ENCODE measurements around the gene DIAPH2.

DNA sequence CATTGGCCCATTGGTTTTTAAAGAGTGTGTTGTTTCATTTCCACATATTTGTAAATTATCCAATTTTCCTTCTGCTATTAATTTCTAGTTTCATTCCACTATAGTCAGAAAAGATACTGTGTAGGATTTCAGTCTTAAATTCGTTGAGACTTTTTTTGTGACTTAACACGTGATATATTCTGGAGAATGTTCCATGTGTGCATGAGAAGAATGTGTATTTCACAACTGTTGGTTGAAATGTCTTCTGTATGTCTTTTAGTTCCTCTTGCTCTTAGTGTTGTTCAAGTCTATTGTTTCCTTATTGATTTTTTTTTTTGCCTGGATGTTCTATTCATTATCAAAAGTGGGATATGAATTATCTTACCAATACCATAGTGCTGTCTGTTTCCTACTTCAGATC, 806.0 kb downstream of the DIAPH2 start:
- TF ChIP-seq, protein P1, sequence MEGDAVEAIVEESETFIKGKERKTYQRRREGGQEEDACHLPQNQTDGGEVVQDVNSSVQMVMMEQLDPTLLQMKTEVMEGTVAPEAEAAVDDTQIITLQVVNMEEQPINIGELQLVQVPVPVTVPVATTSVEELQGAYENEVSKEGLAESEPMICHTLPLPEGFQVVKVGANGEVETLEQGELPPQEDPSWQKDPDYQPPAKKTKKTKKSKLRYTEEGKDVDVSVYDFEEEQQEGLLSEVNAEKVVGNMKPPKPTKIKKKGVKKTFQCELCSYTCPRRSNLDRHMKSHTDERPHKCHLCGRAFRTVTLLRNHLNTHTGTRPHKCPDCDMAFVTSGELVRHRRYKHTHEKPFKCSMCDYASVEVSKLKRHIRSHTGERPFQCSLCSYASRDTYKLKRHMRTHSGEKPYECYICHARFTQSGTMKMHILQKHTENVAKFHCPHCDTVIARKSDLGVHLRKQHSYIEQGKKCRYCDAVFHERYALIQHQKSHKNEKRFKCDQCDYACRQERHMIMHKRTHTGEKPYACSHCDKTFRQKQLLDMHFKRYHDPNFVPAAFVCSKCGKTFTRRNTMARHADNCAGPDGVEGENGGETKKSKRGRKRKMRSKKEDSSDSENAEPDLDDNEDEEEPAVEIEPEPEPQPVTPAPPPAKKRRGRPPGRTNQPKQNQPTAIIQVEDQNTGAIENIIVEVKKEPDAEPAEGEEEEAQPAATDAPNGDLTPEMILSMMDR (IDR thresholded peaks at IDR 0.05) = no peak
- no peak for TF ChIP-seq POLR2A (IDR thresholded peaks at IDR 0.05)
